GM12878 (cell line): Measurements from ENCODE around the gene FLT1. TPM values are rescaled to one million over a fixed set of nuclear protein-coding genes. Genes with fewer than 3 reads are reported as not detected.

Experiments used
- ATAC-seq: fragments of 200-7000 bp; cut with Tn5 transposase; 3 replicates; pipeline ENCODE4 v1.9.1; 2020; ENCODE audit warnings: mild to moderate bottlenecking, moderate library complexity
- BruUV-seq: library from RNA; stranded (reverse); fragments of 400-500 nt; replicated peaks from 2 replicates; lab custom pipeline; 2021; lab: Mats Ljungman, UMichigan
- CTCF ChIA-PET: fragments of 300-600 bp; sonication (Branson Sonifier 250); formaldehyde crosslinking; extraction: SDS; loops from one replicate; lab custom pipeline; 2021; ENCODE audit warnings: inconsistent platforms; lab: Yijun Ruan, JAX
- POLR2A ChIA-PET: fragments of 350-600 bp; formaldehyde crosslinking; extraction: SDS; loops from one replicate; lab custom pipeline; 2021; ENCODE audit warnings: inconsistent platforms; lab: Charles Lee
- RAD21 ChIA-PET: fragments of 300-600 bp; sonication (Branson Sonifier 250); formaldehyde crosslinking; loops from one replicate; lab custom pipeline; 2023; ENCODE audit warnings: antibody characterized with exemption; ENCODE audit not compliant: unreplicated experiment; lab: Charles Lee
- SMC1A ChIA-PET: fragments of 300-600 bp; sonication (Branson Sonifier 250); formaldehyde crosslinking; loops from one replicate; lab custom pipeline; 2023; ENCODE audit not compliant: unreplicated experiment, uncharacterized antibody; lab: Charles Lee
- DNase-seq: peaks from one replicate; pipeline ENCODE4 v3.0.0-alpha.2; 2011; ENCODE audit warnings: low read depth, low spot score
- FAIRE-seq: peaks from 3 replicates; lab custom pipeline; 2011; peaks lifted over from hg19 to GRCh38; lab: Jason Lieb, UNC
- H2AFZ ChIP-seq: 2 replicates; pipeline ENCODE4 v1.6.0; 2011; ENCODE audit warnings: low read depth, low read length, control low read depth; ENCODE audit not compliant: control insufficient read depth
- H3K27ac ChIP-seq: 2 replicates; pipeline ENCODE4 v1.5.1; 2011; ENCODE audit warnings: control low read depth; ENCODE audit not compliant: control insufficient read depth, insufficient read depth
- H3K27me3 ChIP-seq, 2 experiments: replicated peaks in 1 of 2; 2 replicates each; pipeline versions ENCODE4 v1.6.0 to v1.6.1; 2011; ENCODE audit warnings: low read length in 1 of 2; ENCODE audit not compliant: control insufficient read depth in 2 of 2, insufficient read depth in 2 of 2
- H3K36me3 ChIP-seq, 2 experiments: 2 replicates each; pipeline ENCODE4 v1.5.1; 2011; ENCODE audit warnings: low read length in 1 of 2; ENCODE audit not compliant: control insufficient read depth in 2 of 2, insufficient read depth in 2 of 2
- H3K4me1 ChIP-seq: 2 replicates; pipeline ENCODE4 v1.6.1; 2011; ENCODE audit warnings: mild to moderate bottlenecking, low read length, moderate library complexity, mixed read lengths; ENCODE audit not compliant: control insufficient read depth, insufficient read depth
- H3K4me2 ChIP-seq: 2 replicates; pipeline ENCODE4 v1.6.0; 2011; ENCODE audit warnings: control low read depth; ENCODE audit not compliant: control insufficient read depth, insufficient read depth
- H3K4me3 ChIP-seq: fragments of 200-600 bp; sonication (generic); 2 replicates; pipeline ENCODE4 v1.5.1; 2016
- H3K79me2 ChIP-seq: 2 replicates; pipeline ENCODE4 v1.6.0; 2011; ENCODE audit warnings: low read length; ENCODE audit not compliant: control insufficient read depth, insufficient read depth
- H3K9ac ChIP-seq: 2 replicates; pipeline ENCODE4 v1.8.0; 2011; ENCODE audit warnings: low read length, control low read depth, mixed read lengths; ENCODE audit not compliant: control insufficient read depth, insufficient read depth
- H3K9me3 ChIP-seq: replicated peaks from 3 replicates; pipeline ENCODE4 v1.5.1; 2011; ENCODE audit warnings: mild to moderate bottlenecking, low read length; ENCODE audit not compliant: control insufficient read depth, insufficient read depth
- H4K20me1 ChIP-seq: 2 replicates; pipeline ENCODE4 v1.6.0; 2011; ENCODE audit not compliant: control insufficient read depth, insufficient read depth
- ATF2 ChIP-seq: IDR thresholded peaks from 2 replicates; pipeline ENCODE4 v1.6.1; 2012; ENCODE audit warnings: low read length, inconsistent platforms
- BCL3 ChIP-seq: IDR thresholded peaks from 2 replicates; pipeline ENCODE4 v1.6.1; 2011; ENCODE audit warnings: borderline replicate concordance, low read depth, mild to moderate bottlenecking, moderate library complexity, low read length; ENCODE audit not compliant: insufficient read depth, poor library complexity, severe bottlenecking
- CTCF ChIP-seq, 3 experiments: IDR thresholded peaks in 2 of 3; conservative IDR thresholded peaks in 1 of 3; 2 replicates each; pipeline ENCODE4 v1.5.1; 2011; ENCODE audit warnings: low read depth in 3 of 3, low read length in 3 of 3, mild to moderate bottlenecking in 3 of 3, control low read depth in 2 of 3, moderate library complexity in 2 of 3, inconsistent platforms in 1 of 3, mixed read lengths in 1 of 3; ENCODE audit not compliant: control insufficient read depth in 2 of 3, insufficient read depth in 1 of 3; ENCODE audit errors: extremely low read depth in 1 of 3
- IRF5 ChIP-seq: fragments of 450-650 bp; IDR thresholded peaks from 2 replicates; pipeline ENCODE4 v1.6.1; 2017; ENCODE audit warnings: borderline replicate concordance
- MTA3 ChIP-seq: IDR thresholded peaks from 2 replicates; pipeline ENCODE4 v1.6.1; 2012; ENCODE audit warnings: low read length, inconsistent platforms, borderline replicate concordance
- MYB ChIP-seq: fragments of 150-350 bp; IDR thresholded peaks from 2 replicates; pipeline ENCODE4 v1.6.1; 2014; ENCODE audit warnings: mild to moderate bottlenecking, low read depth, low read length, borderline replicate concordance
- ZBTB33 ChIP-seq: fragments of 450-650 bp; IDR thresholded peaks from 2 replicates; pipeline ENCODE4 v1.6.1; 2017; ENCODE audit warnings: mild to moderate bottlenecking
- WGBS: methylation state at CpG from one replicate; pipeline ENCODE4 v1.1.6; 2016; ENCODE audit warnings: low lambda C conversion rate; ENCODE audit not compliant: insufficient replicate concordance, insufficient coverage; ENCODE audit errors: missing lambda C conversion rate; 5-methylcytosine and 5-hydroxymethylcytosine counted together
- in situ Hi-C: fragments of 300-500 bp; cut with MboI; formaldehyde crosslinking; loops from 9 replicates; pipeline ENCODE4 v1.14.3; 2018; ENCODE audit warnings: mixed read lengths
- intact Hi-C: fragments of 100-400 bp; cut with micrococcal nuclease; formaldehyde crosslinking; loops from one replicate; pipeline ENCODE4 v1.14.2; 2022; ENCODE audit not compliant: unreplicated experiment
- polyA plus RNA-seq, 11 experiments: library from polyadenylated mRNA; depleted of rRNA in 4 of 11; unstranded in 6 of 11; stranded (reverse) in 5 of 11; fragments of >200 nt; fragmentation: Nextera tagmentation in 4 of 11; fragmentation: Illumina TruSeq in 1 of 11; extraction: Ambion mirVana in 4 of 11; extraction: Trizol in 1 of 11; gene quantifications; 1 replicate in 1 of 11; 2 replicates in 10 of 11; pipeline versions ENCODE4 v1.2.1 to v1.2.3, GENCODE V29; 2011 to 2016; ENCODE audit warnings: inconsistent platforms in 2 of 11, missing spikeins in 2 of 11, low read depth in 1 of 11
- total RNA-seq, 4 experiments: library from RNA; depleted of rRNA in 3 of 4; stranded (reverse); fragments of >200 nt in 3 of 4; fragmentation: Illumina TruSeq in 1 of 4; extraction: Trizol in 1 of 4; gene quantifications; 2 replicates each; pipeline versions ENCODE4 v1.2.1 to v1.2.3, GENCODE V29; 2013 to 2021

The FLT1 gene
- total and polyA plus RNA-seq, 10 of the 15 experiments (the other 5 are each of a cell fraction or from before 2014, with no cell fraction given) = 0.55 to 5.6 (median 0.84) TPM

GRCh38 chr13:28347456-28348371 is 147.2 kb downstream of the FLT1 start (continued):
- TF ChIP-seq BCL3 = no peak
- no peak for TF ChIP-seq ZBTB33
- no peak for TF ChIP-seq MTA3
- no peak for TF ChIP-seq IRF5
- TF ChIP-seq, all 136 proteins: peak for 0

- CTCF ChIA-PET = no interaction called here
- Histone ChIP-seq H3K79me2 (no peaks in the 10 kb centered on the region), H3K27ac (no peak overlapping the region), H4K20me1 (no peaks in the 10 kb centered on the region), H3K4me3 (no peak overlapping the region), H3K4me1 (no peaks in the 10 kb centered on the region), H2AFZ (no peak overlapping the region), H3K9me3 (no peaks in the 10 kb centered on the region), H3K27me3 (no peaks in the 10 kb centered on the region), H3K9ac (no peak overlapping the region), H3K4me2 (no peak overlapping the region), H3K36me3 (no peaks in the 10 kb centered on the region)
- intact Hi-C loops (no loop called here), in situ Hi-C loops (no loop called here)
- no peak for ATAC-seq
- FAIRE-seq = no peak
- RAD21 ChIA-PET = no interaction called here
- SMC1A ChIA-PET = interaction anchor here (0.8 kb wide), 1 partner anchor 20 kb away, joined by 3 read pairs; no protein-coding TSS in a partner anchor
- WGBS = 100% methylated on average over 2 of the region's 2 CpGs
- DNase-seq = no peak
- no TSS peak for BruUV-seq
- POLR2A ChIA-PET = interaction anchor here (0.6 kb wide), 2 partner anchors 204 to 347 kb away, joined by 4 read pairs; no protein-coding TSS in a partner anchor
- no peak for TF ChIP-seq CTCF (IDR thresholded peaks at IDR 0.05 in 2 of 3, conservative IDR thresholded peaks at IDR 0.05 in 1 of 3; ENCODE audit: control insufficient read depth in 2 of 3, extremely low read depth in 1 of 3, insufficient read depth in 1 of 3, low read depth in 3 of 3, low read length in 3 of 3)
- no peak for TF ChIP-seq ATF2
- TF ChIP-seq MYB = no peak
Observed at GRCh38 chr13:28346154-28346553, 148.8 kb downstream of the FLT1 start.
